Mesothelial cell of epicardium (in vitro differentiated cells): ENCODE measurements around the gene MS4A12. TPM values are rescaled to one million over a fixed set of nuclear protein-coding genes. Genes with fewer than 3 reads are reported as not detected.
"Not testable (repeated sequence)": the region's sequence is repeated elsewhere in the genome, so short reads cannot be mapped to it uniquely, and the experiment has no call there.

Experiments
- DNase-seq, 2 experiments: peaks; one replicate each; pipeline ENCODE4 v3.0.0; 2021; ENCODE audit warnings: low spot score in 2 of 2; ENCODE audit not compliant: unreplicated experiment in 2 of 2
- H3K27ac Mint-ChIP-seq: 2 replicates; pipeline ENCODE4 v1.8.0; 2021; ENCODE audit warnings: mixed read lengths
- H3K27me3 Mint-ChIP-seq: 2 replicates; pipeline ENCODE4 v1.8.0; 2021; ENCODE audit warnings: low read depth, mixed read lengths
- H3K36me3 Mint-ChIP-seq: 2 replicates; pipeline ENCODE4 v1.8.0; 2021; ENCODE audit warnings: mixed read lengths
- H3K4me1 Mint-ChIP-seq: 2 replicates; pipeline ENCODE4 v1.8.0; 2021; ENCODE audit warnings: mixed read lengths
- H3K4me3 Mint-ChIP-seq: 2 replicates; pipeline ENCODE4 v1.8.0; 2021; ENCODE audit warnings: mild to moderate bottlenecking, moderate library complexity, mixed read lengths
- H3K9me3 Mint-ChIP-seq: 2 replicates; pipeline ENCODE4 v1.8.0; 2021; ENCODE audit warnings: mixed read lengths
- total RNA-seq: library from RNA; stranded (reverse); gene quantifications from 3 replicates; pipeline ENCODE4 v1.2.1, GENCODE V29; 2021
- TF ChIP-seq, protein P1 (sequence below): fragments of 200-600 bp; sonication (generic); IDR thresholded peaks from one replicate; pipeline ENCODE4 v1.5.0; 2021; ENCODE audit warnings: antibody characterized with exemption; ENCODE audit not compliant: unreplicated experiment

Gene MS4A12
- total RNA-seq, 1 donor from 2014 or later = not detected

- Mint-ChIP-seq H3K27me3 (peaks cover 4% of the 10 kb centered on the region), H3K4me3 (no peak overlapping the region), H3K9me3 (no peaks in the 10 kb centered on the region)
These were observed 21.2 kb downstream of the MS4A12 start for GRCh38 chr11:60513496-60514460.

GRCh38 chr11:60515144-60515855 is 22.7 kb downstream of the MS4A12 start, which contains the start of gene MS4A13:
Gene MS4A13 (plus strand): TSS chr11:60515392. CDS start chr11:60518084, 2,692 bp downstream.
- Mint-ChIP-seq H3K9me3 (peaks cover 5% of the 10 kb centered on the region), H3K27ac (no peak within 1 kb of the TSS)

More at GRCh38 chr11:60513496-60514460, 21.2 kb downstream of the MS4A12 start:
- DNase-seq = no peak
- Mint-ChIP-seq H3K27ac (peak overlapping the region; percentile 22), H3K4me1 (peaks cover 16% of the 10 kb centered on the region), H3K36me3 (no peaks in the 10 kb centered on the region)
- TF ChIP-seq, protein P1, sequence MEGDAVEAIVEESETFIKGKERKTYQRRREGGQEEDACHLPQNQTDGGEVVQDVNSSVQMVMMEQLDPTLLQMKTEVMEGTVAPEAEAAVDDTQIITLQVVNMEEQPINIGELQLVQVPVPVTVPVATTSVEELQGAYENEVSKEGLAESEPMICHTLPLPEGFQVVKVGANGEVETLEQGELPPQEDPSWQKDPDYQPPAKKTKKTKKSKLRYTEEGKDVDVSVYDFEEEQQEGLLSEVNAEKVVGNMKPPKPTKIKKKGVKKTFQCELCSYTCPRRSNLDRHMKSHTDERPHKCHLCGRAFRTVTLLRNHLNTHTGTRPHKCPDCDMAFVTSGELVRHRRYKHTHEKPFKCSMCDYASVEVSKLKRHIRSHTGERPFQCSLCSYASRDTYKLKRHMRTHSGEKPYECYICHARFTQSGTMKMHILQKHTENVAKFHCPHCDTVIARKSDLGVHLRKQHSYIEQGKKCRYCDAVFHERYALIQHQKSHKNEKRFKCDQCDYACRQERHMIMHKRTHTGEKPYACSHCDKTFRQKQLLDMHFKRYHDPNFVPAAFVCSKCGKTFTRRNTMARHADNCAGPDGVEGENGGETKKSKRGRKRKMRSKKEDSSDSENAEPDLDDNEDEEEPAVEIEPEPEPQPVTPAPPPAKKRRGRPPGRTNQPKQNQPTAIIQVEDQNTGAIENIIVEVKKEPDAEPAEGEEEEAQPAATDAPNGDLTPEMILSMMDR = no peak

DNA sequence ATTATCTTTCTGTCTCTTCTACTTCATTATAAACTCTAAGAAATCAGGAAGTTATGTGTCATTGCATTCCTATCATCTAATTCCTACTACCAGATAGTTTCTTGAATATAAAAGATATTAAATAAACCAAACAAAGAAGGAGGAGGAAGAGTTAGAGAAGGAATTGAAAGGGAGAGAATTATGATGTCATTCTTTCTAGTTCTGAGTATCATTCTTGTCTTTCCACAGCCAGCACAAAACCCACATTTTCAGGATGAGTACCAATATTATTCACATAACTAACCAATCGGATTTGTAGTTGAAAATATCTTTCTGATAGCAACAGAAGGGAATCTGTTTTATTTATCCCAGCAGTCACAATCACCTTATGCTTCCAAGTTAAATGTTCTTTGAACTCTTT is 35.9 kb downstream of the MS4A12 start:
- Mint-ChIP-seq H3K4me1 (no peaks in the 10 kb centered on the region), H3K27me3 (no peaks in the 10 kb centered on the region), H3K9me3 (peaks cover 18% of the 10 kb centered on the region), H3K27ac (no peak overlapping the region), H3K36me3 (no peaks in the 10 kb centered on the region), H3K4me3 (no peak overlapping the region)
- no peak for DNase-seq
- TF ChIP-seq, protein P1 = no peak

More at GRCh38 chr11:60515144-60515855, 22.7 kb downstream of the MS4A12 start, which contains the start of gene MS4A13:
- peaks cover 16% of the 10 kb centered on the region for H3K4me1 Mint-ChIP-seq
- no peak for DNase-seq
- no peaks in the 10 kb centered on the region for H3K36me3 Mint-ChIP-seq
- TF ChIP-seq, protein P1 = no peak
- H3K27me3 Mint-ChIP-seq = peaks cover 5% of the 10 kb centered on the region
- no peak within 1 kb of the TSS for H3K4me3 Mint-ChIP-seq

- peaks cover 18% of the 10 kb centered on the region for H3K9me3 Mint-ChIP-seq
- TF ChIP-seq, protein P1 = no peak
- H3K27me3 Mint-ChIP-seq = no peaks in the 10 kb centered on the region
- no peaks in the 10 kb centered on the region for H3K36me3 Mint-ChIP-seq
- H3K4me1 Mint-ChIP-seq = no peaks in the 10 kb centered on the region
- no peak for DNase-seq
- H3K4me3 Mint-ChIP-seq = no peak overlapping the region
- H3K27ac Mint-ChIP-seq = no peak overlapping the region
These were observed 36.4 kb downstream of the MS4A12 start for GRCh38 chr11:60528934-60529333.

DNA sequence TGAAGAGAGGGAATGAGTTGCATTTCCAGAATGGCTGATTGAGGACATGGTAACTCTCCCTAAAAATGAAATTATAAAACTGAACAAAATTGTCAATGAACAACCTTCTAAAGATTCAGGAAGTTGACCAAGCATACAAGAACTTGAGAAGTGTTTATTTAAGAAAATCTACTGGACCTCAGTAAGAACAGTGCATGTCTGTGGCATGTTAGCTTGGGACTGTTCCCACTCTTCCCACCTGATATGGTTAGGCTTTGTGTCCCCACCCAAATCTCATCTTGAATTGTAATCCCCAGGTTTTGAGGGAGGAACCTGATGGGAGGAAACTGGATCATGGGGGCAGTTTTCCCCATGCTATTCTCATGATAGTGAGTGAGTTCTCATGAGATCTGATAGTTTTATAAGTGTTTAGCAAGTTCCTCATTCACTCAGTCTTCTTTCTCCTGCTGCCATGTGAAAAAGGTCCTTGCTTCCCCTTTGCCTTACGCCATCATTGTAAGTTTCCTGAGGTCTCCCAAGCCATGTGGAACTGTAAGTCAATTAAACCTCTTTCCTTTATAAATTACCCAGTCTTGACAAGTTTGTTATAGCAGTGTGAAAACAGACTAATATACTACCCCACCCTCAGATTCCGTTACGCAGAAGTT is 38.0 kb downstream of the MS4A12 start:
- Mint-ChIP-seq H3K9me3 (peaks cover 18% of the 10 kb centered on the region), H3K27ac (no peak overlapping the region), H3K4me3 (no peak overlapping the region), H3K27me3 (no peaks in the 10 kb centered on the region), H3K36me3 (no peaks in the 10 kb centered on the region), H3K4me1 (no peaks in the 10 kb centered on the region)
- TF ChIP-seq, protein P1 = no peak
- no peak for DNase-seq

GRCh38 chr11:60532383-60532782 is 39.8 kb downstream of the MS4A12 start:
- not testable (repeated sequence) for H3K27ac Mint-ChIP-seq, H3K4me1 Mint-ChIP-seq, H3K27me3 Mint-ChIP-seq, H3K36me3 Mint-ChIP-seq, DNase-seq, H3K4me3 Mint-ChIP-seq
- H3K9me3 Mint-ChIP-seq = peaks cover 18% of the 10 kb centered on the region

- not testable (repeated sequence) for H3K27me3 Mint-ChIP-seq, H3K27ac Mint-ChIP-seq, DNase-seq, H3K4me1 Mint-ChIP-seq, H3K36me3 Mint-ChIP-seq, H3K4me3 Mint-ChIP-seq, H3K9me3 Mint-ChIP-seq
These were observed 46.0 kb downstream of the MS4A12 start for GRCh38 chr11:60538627-60539026.
